CD4-positive, alpha-beta T cell treated with Interferon gamma for 1 hour (primary cell): ENCODE measurements around the gene SECTM1.

ENCODE experiments used
- DNase-seq: peaks from one replicate; pipeline ENCODE4 v3.0.0-alpha.2; 2020

SECTM1 gene

GRCh38 chr17:82277851-82278250 lies 55.7 kb downstream of the SECTM1 start:
- no peak for DNase-seq

- no peak for DNase-seq
These were observed 56.6 kb downstream of the SECTM1 start for GRCh38 chr17:82276938-82277337.

GRCh38 chr17:82275326-82275725 lies 58.2 kb downstream of the SECTM1 start:
- DNase-seq: no peak

- no peak for DNase-seq
These were observed 59.2 kb downstream of the SECTM1 start for GRCh38 chr17:82274134-82275020.

- peak; percentile 88 for DNase-seq
These were observed 60.0 kb downstream of the SECTM1 start, which contains the start of gene CSNK1D for GRCh38 chr17:82273327-82274133. Gene CSNK1D, minus strand, starts transcription at chr17:82273700. Its CDS starts 319 bp downstream, at chr17:82273381.

GRCh38 chr17:82272495-82273326 lies 60.9 kb downstream of the SECTM1 start:
- peak; percentile 52 for DNase-seq

- no peak for DNase-seq
These were observed 62.2 kb downstream of the SECTM1 start for GRCh38 chr17:82271401-82271800.
